Mucosa of stomach (tissue), 1 donor: ENCODE results near the gene MKI67.
A peak's percentile ranks its signal among the peaks of the same experiment; 100 is the strongest.

Source experiments
- H3K27me3 ChIP-seq: one replicate; pipeline ENCODE4 v1.7.0; 2013; ENCODE audit warnings: mild to moderate bottlenecking, low read length; ENCODE audit not compliant: control insufficient read depth, insufficient read depth
- H3K36me3 ChIP-seq: one replicate; pipeline ENCODE4 v1.7.0; 2013; ENCODE audit warnings: low read length; ENCODE audit not compliant: control insufficient read depth, insufficient read depth
- H3K4me1 ChIP-seq: one replicate; pipeline ENCODE4 v1.7.0; 2013; ENCODE audit warnings: mild to moderate bottlenecking, low read length; ENCODE audit not compliant: control insufficient read depth, insufficient read depth
- H3K4me3 ChIP-seq: one replicate; pipeline ENCODE4 v1.7.0; 2013; ENCODE audit warnings: low read length
- H3K9ac ChIP-seq: one replicate; pipeline ENCODE4 v1.7.0; 2013; ENCODE audit warnings: mild to moderate bottlenecking, low read length, moderate library complexity
- H3K9me3 ChIP-seq: one replicate; pipeline ENCODE4 v1.7.0; 2013; ENCODE audit warnings: mild to moderate bottlenecking, low read length, moderate library complexity; ENCODE audit not compliant: control insufficient read depth
- donor health status: Pancreatic carcinoma.

The MKI67 gene

GRCh38 chr10:128058106-128058749 lies 68.0 kb downstream of the MKI67 start:
- Histone ChIP-seq H3K36me3 (no peaks in the 10 kb centered on the region), H3K27me3 (no peaks in the 10 kb centered on the region), H3K4me3 (no peak overlapping the region), H3K9ac (no peak overlapping the region), H3K9me3 (no peaks in the 10 kb centered on the region), H3K4me1 (no peaks in the 10 kb centered on the region)

- Histone ChIP-seq H3K27me3 (no peaks in the 10 kb centered on the region), H3K9ac (no peak overlapping the region), H3K9me3 (no peaks in the 10 kb centered on the region), H3K4me3 (no peak overlapping the region), H3K36me3 (no peaks in the 10 kb centered on the region), H3K4me1 (no peaks in the 10 kb centered on the region)
Observed at GRCh38 chr10:128056303-128057050, 69.7 kb downstream of the MKI67 start.

- Histone ChIP-seq H3K4me1 (peaks cover 4% of the 10 kb centered on the region), H3K4me3 (no peak overlapping the region), H3K27me3 (no peaks in the 10 kb centered on the region), H3K9ac (no peak overlapping the region), H3K36me3 (no peaks in the 10 kb centered on the region), H3K9me3 (no peaks in the 10 kb centered on the region)
Observed at GRCh38 chr10:128055061-128055868, 71.0 kb downstream of the MKI67 start.

- Histone ChIP-seq H3K36me3 (no peaks in the 10 kb centered on the region), H3K4me3 (no peak overlapping the region), H3K27me3 (no peaks in the 10 kb centered on the region), H3K9ac (no peak overlapping the region), H3K9me3 (no peaks in the 10 kb centered on the region), H3K4me1 (peaks cover 4% of the 10 kb centered on the region)
Observed at GRCh38 chr10:128054163-128054970, 71.9 kb downstream of the MKI67 start.

- no peaks in the 10 kb centered on the region for H3K27me3 ChIP-seq
- no peak overlapping the region for H3K4me3 ChIP-seq
- no peaks in the 10 kb centered on the region for H3K9me3 ChIP-seq
- no peaks in the 10 kb centered on the region for H3K36me3 ChIP-seq
- no peak overlapping the region for H3K9ac ChIP-seq
- peaks cover 4% of the 10 kb centered on the region for H3K4me1 ChIP-seq
Observed at GRCh38 chr10:128053356-128053755, 72.9 kb downstream of the MKI67 start.

GRCh38 chr10:128052696-128053095 lies 73.5 kb downstream of the MKI67 start:
- no peak overlapping the region for H3K4me3 ChIP-seq
- H3K9ac ChIP-seq: no peak overlapping the region
- H3K27me3 ChIP-seq: no peaks in the 10 kb centered on the region
- no peaks in the 10 kb centered on the region for H3K36me3 ChIP-seq
- H3K4me1 ChIP-seq: peaks cover 9% of the 10 kb centered on the region
- no peaks in the 10 kb centered on the region for H3K9me3 ChIP-seq

GRCh38 chr10:128051548-128051947 lies 74.7 kb downstream of the MKI67 start:
- Histone ChIP-seq H3K36me3 (no peaks in the 10 kb centered on the region), H3K9me3 (no peaks in the 10 kb centered on the region), H3K4me1 (peaks cover 20% of the 10 kb centered on the region), H3K4me3 (no peak overlapping the region), H3K27me3 (no peaks in the 10 kb centered on the region), H3K9ac (no peak overlapping the region)

- no peaks in the 10 kb centered on the region for H3K36me3 ChIP-seq
- H3K9ac ChIP-seq: no peak overlapping the region
- H3K4me3 ChIP-seq: no peak overlapping the region
- H3K9me3 ChIP-seq: no peaks in the 10 kb centered on the region
- no peaks in the 10 kb centered on the region for H3K27me3 ChIP-seq
- H3K4me1 ChIP-seq: peaks cover 20% of the 10 kb centered on the region
Observed at GRCh38 chr10:128050936-128051335, 75.3 kb downstream of the MKI67 start.

- peaks cover 20% of the 10 kb centered on the region for H3K4me1 ChIP-seq
- no peak overlapping the region for H3K4me3 ChIP-seq
- H3K9ac ChIP-seq: no peak overlapping the region
- no peaks in the 10 kb centered on the region for H3K36me3 ChIP-seq
- H3K9me3 ChIP-seq: no peaks in the 10 kb centered on the region
- H3K27me3 ChIP-seq: no peaks in the 10 kb centered on the region
Observed at GRCh38 chr10:128050121-128050516, 76.1 kb downstream of the MKI67 start.

- Histone ChIP-seq H3K4me3 (no peak overlapping the region), H3K9me3 (no peaks in the 10 kb centered on the region), H3K4me1 (peaks cover 20% of the 10 kb centered on the region), H3K27me3 (no peaks in the 10 kb centered on the region), H3K36me3 (no peaks in the 10 kb centered on the region), H3K9ac (no peak overlapping the region)
Observed at GRCh38 chr10:128049226-128050120, 76.8 kb downstream of the MKI67 start.

GRCh38 chr10:128048819-128049210 lies 77.4 kb downstream of the MKI67 start:
- Histone ChIP-seq H3K4me3 (no peak overlapping the region), H3K4me1 (peaks cover 20% of the 10 kb centered on the region), H3K36me3 (no peaks in the 10 kb centered on the region), H3K9ac (peak overlapping the region; percentile 5), H3K27me3 (no peaks in the 10 kb centered on the region), H3K9me3 (no peaks in the 10 kb centered on the region)
